ENCODE measurements around the gene TAPT1.

DNA sequence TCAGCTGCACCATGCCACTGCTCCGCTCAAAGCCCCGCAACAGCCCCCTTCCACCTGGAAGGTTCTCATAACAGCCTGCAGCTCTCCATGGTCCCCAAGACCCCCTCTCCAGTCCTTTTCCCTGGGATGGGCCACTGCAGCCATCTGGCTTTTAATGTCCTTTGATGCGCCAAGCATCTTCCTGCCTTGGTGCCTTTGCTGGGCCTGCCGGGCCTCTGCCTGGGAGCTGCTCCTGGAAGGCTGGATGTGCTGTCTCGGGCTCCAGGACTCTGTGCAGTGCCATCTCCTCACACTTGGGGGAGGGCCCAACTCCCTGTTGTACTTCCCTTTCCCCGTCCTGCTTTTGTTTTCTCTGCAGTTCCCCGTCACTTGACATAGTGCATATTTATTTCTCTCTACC is 60.3 kb downstream of the TAPT1 start:
- TF ChIP-seq, protein P1, sequence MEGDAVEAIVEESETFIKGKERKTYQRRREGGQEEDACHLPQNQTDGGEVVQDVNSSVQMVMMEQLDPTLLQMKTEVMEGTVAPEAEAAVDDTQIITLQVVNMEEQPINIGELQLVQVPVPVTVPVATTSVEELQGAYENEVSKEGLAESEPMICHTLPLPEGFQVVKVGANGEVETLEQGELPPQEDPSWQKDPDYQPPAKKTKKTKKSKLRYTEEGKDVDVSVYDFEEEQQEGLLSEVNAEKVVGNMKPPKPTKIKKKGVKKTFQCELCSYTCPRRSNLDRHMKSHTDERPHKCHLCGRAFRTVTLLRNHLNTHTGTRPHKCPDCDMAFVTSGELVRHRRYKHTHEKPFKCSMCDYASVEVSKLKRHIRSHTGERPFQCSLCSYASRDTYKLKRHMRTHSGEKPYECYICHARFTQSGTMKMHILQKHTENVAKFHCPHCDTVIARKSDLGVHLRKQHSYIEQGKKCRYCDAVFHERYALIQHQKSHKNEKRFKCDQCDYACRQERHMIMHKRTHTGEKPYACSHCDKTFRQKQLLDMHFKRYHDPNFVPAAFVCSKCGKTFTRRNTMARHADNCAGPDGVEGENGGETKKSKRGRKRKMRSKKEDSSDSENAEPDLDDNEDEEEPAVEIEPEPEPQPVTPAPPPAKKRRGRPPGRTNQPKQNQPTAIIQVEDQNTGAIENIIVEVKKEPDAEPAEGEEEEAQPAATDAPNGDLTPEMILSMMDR (IDR thresholded peaks at IDR 0.05) = no peak
- no peak for TF ChIP-seq EZH2 (IDR thresholded peaks at IDR 0.05; ENCODE audit: borderline replicate concordance, insufficient read depth, low read depth, low read length, poor library complexity, severe bottlenecking)

Measured in B cell (primary cell).